ENCODE results near the gene DNMT3B.

Gene DNMT3B

GRCh38 chr20:32828029-32828680 lies 66.0 kb downstream of the DNMT3B start:
- no peak overlapping the region for H3K9ac ChIP-seq (ENCODE audit: low read depth in 1 of 2, low read length in 2 of 2)
- peaks cover 0 to 8% of the 10 kb centered on the region in 2 donors for H3K4me1 ChIP-seq (ENCODE audit: control insufficient read depth in 2 of 2, insufficient read depth in 2 of 2, low read length in 2 of 2)
- peaks cover 8 to 23% of the 10 kb centered on the region in 2 donors for H3K36me3 ChIP-seq (ENCODE audit: control insufficient read depth in 2 of 2, insufficient read depth in 2 of 2, low read length in 2 of 2)
- no peaks in the 10 kb centered on the region for H3K27me3 ChIP-seq (ENCODE audit: control insufficient read depth in 2 of 2, insufficient read depth in 2 of 2, low read length in 2 of 2)
- no peak overlapping the region for H3K4me3 ChIP-seq (ENCODE audit: low read length in 2 of 2)
- H3K9me3 ChIP-seq (ENCODE audit: control insufficient read depth in 2 of 2, low read length in 2 of 2): no peaks in the 10 kb centered on the region
- H3K27ac ChIP-seq (ENCODE audit: low read depth in 2 of 2, low read length in 2 of 2): no peak overlapping the region

GRCh38 chr20:32829311-32830005 lies 67.3 kb downstream of the DNMT3B start:
- H3K36me3 ChIP-seq (ENCODE audit: control insufficient read depth in 2 of 2, insufficient read depth in 2 of 2, low read length in 2 of 2): peaks cover 18 to 34% of the 10 kb centered on the region in 2 donors
- no peaks in the 10 kb centered on the region for H3K27me3 ChIP-seq (ENCODE audit: control insufficient read depth in 2 of 2, insufficient read depth in 2 of 2, low read length in 2 of 2)
- H3K4me1 ChIP-seq (ENCODE audit: control insufficient read depth in 2 of 2, insufficient read depth in 2 of 2, low read length in 2 of 2): peaks cover 0 to 5% of the 10 kb centered on the region in 2 donors
- H3K9me3 ChIP-seq (ENCODE audit: control insufficient read depth in 2 of 2, low read length in 2 of 2): no peaks in the 10 kb centered on the region
- no peak overlapping the region for H3K4me3 ChIP-seq (ENCODE audit: low read length in 2 of 2)
- no peak overlapping the region for H3K27ac ChIP-seq (ENCODE audit: low read depth in 2 of 2, low read length in 2 of 2)
- no peak overlapping the region for H3K9ac ChIP-seq (ENCODE audit: low read depth in 1 of 2, low read length in 2 of 2)

DNA sequence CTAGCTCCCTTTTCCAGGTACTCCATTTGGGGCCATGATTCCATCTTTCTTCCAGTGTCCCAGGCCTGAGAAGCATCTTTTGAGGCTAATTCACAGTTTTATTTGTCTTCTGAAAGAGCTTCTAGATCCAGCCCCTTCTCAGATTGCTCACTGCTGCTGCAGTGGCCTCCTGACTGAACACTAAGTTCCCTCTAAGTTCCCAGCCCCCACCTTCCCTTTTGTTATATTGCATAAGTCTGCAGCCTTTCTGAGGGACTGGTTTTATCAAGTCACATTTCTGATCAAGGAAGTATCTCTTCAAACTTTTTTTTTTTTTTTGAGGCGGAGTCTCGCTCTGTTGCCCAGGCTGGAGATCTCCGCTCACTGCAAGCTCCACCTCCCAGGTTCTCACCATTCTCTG lies 68.3 kb downstream of the DNMT3B start:
- Histone ChIP-seq H3K27me3 (ENCODE audit: control insufficient read depth in 2 of 2, insufficient read depth in 2 of 2, low read length in 2 of 2) (no peaks in the 10 kb centered on the region), H3K9ac (ENCODE audit: low read depth in 1 of 2, low read length in 2 of 2) (no peak overlapping the region), H3K4me1 (ENCODE audit: control insufficient read depth in 2 of 2, insufficient read depth in 2 of 2, low read length in 2 of 2) (peaks cover 0 to 5% of the 10 kb centered on the region in 2 donors), H3K9me3 (ENCODE audit: control insufficient read depth in 2 of 2, low read length in 2 of 2) (no peaks in the 10 kb centered on the region), H3K4me3 (ENCODE audit: low read length in 2 of 2) (no peak overlapping the region), H3K36me3 (ENCODE audit: control insufficient read depth in 2 of 2, insufficient read depth in 2 of 2, low read length in 2 of 2) (peaks cover 18 to 35% of the 10 kb centered on the region in 2 donors), H3K27ac (ENCODE audit: low read depth in 2 of 2, low read length in 2 of 2) (no peak overlapping the region)

GRCh38 chr20:32831982-32832381 lies 69.8 kb downstream of the DNMT3B start:
- H3K4me1 ChIP-seq (ENCODE audit: control insufficient read depth in 2 of 2, insufficient read depth in 2 of 2, low read length in 2 of 2): peaks cover 0 to 5% of the 10 kb centered on the region in 2 donors
- no peak overlapping the region for H3K9ac ChIP-seq (ENCODE audit: low read depth in 1 of 2, low read length in 2 of 2)
- no peak overlapping the region for H3K27ac ChIP-seq (ENCODE audit: low read depth in 2 of 2, low read length in 2 of 2)
- H3K36me3 ChIP-seq (ENCODE audit: control insufficient read depth in 2 of 2, insufficient read depth in 2 of 2, low read length in 2 of 2): peaks cover 19 to 41% of the 10 kb centered on the region in 2 donors
- no peaks in the 10 kb centered on the region for H3K9me3 ChIP-seq (ENCODE audit: control insufficient read depth in 2 of 2, low read length in 2 of 2)
- no peaks in the 10 kb centered on the region for H3K27me3 ChIP-seq (ENCODE audit: control insufficient read depth in 2 of 2, insufficient read depth in 2 of 2, low read length in 2 of 2)
- no peak overlapping the region for H3K4me3 ChIP-seq (ENCODE audit: low read length in 2 of 2)

DNA sequence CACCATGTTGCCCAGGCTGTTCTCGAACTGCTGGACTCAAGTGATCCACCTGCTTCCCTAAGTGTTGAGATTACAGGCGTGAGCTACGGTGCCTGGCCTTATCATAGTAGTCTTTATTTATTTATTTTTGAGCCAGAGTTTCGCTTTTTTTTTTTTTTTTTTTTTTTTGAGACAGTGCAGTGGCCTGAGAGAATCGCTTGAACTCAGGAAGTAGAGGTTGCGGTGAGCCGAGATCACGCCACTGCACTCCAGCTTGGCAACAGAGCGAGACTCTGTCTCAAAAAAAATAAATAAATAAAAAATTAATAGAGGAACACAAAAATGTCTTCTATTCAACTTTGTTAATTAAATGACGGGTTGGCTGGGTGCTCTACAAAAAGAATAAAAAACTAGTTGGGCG lies 70.5 kb downstream of the DNMT3B start:
- Histone ChIP-seq H3K27me3 (ENCODE audit: control insufficient read depth in 2 of 2, insufficient read depth in 2 of 2, low read length in 2 of 2) (no peaks in the 10 kb centered on the region), H3K36me3 (ENCODE audit: control insufficient read depth in 2 of 2, insufficient read depth in 2 of 2, low read length in 2 of 2) (peaks cover 22 to 42% of the 10 kb centered on the region in 2 donors), H3K9ac (ENCODE audit: low read depth in 1 of 2, low read length in 2 of 2) (no peak overlapping the region), H3K9me3 (ENCODE audit: control insufficient read depth in 2 of 2, low read length in 2 of 2) (no peaks in the 10 kb centered on the region), H3K27ac (ENCODE audit: low read depth in 2 of 2, low read length in 2 of 2) (no peak overlapping the region), H3K4me1 (ENCODE audit: control insufficient read depth in 2 of 2, insufficient read depth in 2 of 2, low read length in 2 of 2) (peaks cover 0 to 5% of the 10 kb centered on the region in 2 donors), H3K4me3 (ENCODE audit: low read length in 2 of 2) (no peak overlapping the region)

- H3K36me3 ChIP-seq (ENCODE audit: control insufficient read depth in 2 of 2, insufficient read depth in 2 of 2, low read length in 2 of 2): peaks cover 38 to 55% of the 10 kb centered on the region in 2 donors
- H3K27ac ChIP-seq (ENCODE audit: low read depth in 2 of 2, low read length in 2 of 2): no peak overlapping the region
- peaks cover 0 to 5% of the 10 kb centered on the region in 2 donors for H3K4me1 ChIP-seq (ENCODE audit: control insufficient read depth in 2 of 2, insufficient read depth in 2 of 2, low read length in 2 of 2)
- no peak overlapping the region for H3K9ac ChIP-seq (ENCODE audit: low read depth in 1 of 2, low read length in 2 of 2)
- no peak overlapping the region for H3K4me3 ChIP-seq (ENCODE audit: low read length in 2 of 2)
- H3K27me3 ChIP-seq (ENCODE audit: control insufficient read depth in 2 of 2, insufficient read depth in 2 of 2, low read length in 2 of 2): no peaks in the 10 kb centered on the region
- H3K9me3 ChIP-seq (ENCODE audit: control insufficient read depth in 2 of 2, low read length in 2 of 2): no peaks in the 10 kb centered on the region
These were observed 72.8 kb downstream of the DNMT3B start for GRCh38 chr20:32834972-32835371.

GRCh38 chr20:32837157-32837556 lies 75.0 kb downstream of the DNMT3B start:
- H3K4me3 ChIP-seq (ENCODE audit: low read length in 2 of 2): no peak overlapping the region
- H3K4me1 ChIP-seq (ENCODE audit: control insufficient read depth in 2 of 2, insufficient read depth in 2 of 2, low read length in 2 of 2): peaks cover 0 to 4% of the 10 kb centered on the region in 2 donors
- H3K9me3 ChIP-seq (ENCODE audit: control insufficient read depth in 2 of 2, low read length in 2 of 2): no peaks in the 10 kb centered on the region
- no peak overlapping the region for H3K27ac ChIP-seq (ENCODE audit: low read depth in 2 of 2, low read length in 2 of 2)
- no peaks in the 10 kb centered on the region for H3K27me3 ChIP-seq (ENCODE audit: control insufficient read depth in 2 of 2, insufficient read depth in 2 of 2, low read length in 2 of 2)
- H3K9ac ChIP-seq (ENCODE audit: low read depth in 1 of 2, low read length in 2 of 2): no peak overlapping the region
- peaks cover 41 to 61% of the 10 kb centered on the region in 2 donors for H3K36me3 ChIP-seq (ENCODE audit: control insufficient read depth in 2 of 2, insufficient read depth in 2 of 2, low read length in 2 of 2)

DNA sequence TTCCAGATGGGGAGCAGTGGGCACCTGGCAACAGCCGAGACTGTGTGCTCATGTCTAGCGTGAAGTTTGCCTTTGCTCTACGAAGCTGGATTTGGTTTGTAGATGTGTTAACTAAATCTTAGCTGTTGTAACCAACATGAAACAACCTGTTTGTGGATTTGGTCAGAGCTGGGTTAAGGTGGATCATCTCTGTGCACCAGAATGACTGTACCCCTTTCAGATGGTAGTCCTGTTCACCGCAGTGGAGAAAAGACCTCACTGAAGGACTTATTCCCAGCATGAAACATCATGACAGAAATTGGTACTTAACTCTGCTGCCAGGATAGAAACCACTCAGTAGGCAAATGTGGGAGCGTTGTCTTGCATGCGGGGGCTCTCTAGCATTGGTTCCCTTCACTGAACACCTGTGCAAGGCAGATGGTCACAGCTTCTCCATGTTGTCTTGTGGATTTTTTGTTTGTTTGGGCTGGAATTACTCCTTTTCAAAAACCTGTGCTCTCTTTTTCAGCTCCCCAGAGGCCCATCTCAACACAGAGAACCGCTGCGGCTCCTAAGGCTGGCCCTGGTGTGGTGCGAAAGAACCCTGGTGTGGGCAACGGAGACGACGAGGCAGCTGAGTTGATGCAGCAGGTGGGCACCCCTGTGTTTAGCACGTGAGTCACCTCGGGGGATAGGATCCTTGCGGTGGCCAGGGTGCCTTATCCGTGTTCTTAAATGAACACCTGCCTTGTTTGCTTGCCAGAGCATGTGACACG lies 77.2 kb downstream of the DNMT3B start:
- Histone ChIP-seq H3K9me3 (ENCODE audit: control insufficient read depth in 2 of 2, low read length in 2 of 2) (no peaks in the 10 kb centered on the region), H3K36me3 (ENCODE audit: control insufficient read depth in 2 of 2, insufficient read depth in 2 of 2, low read length in 2 of 2) (peaks cover 38 to 57% of the 10 kb centered on the region in 2 donors), H3K4me3 (ENCODE audit: low read length in 2 of 2) (no peak overlapping the region), H3K9ac (ENCODE audit: low read depth in 1 of 2, low read length in 2 of 2) (no peak overlapping the region), H3K27ac (ENCODE audit: low read depth in 2 of 2, low read length in 2 of 2) (no peak overlapping the region), H3K4me1 (ENCODE audit: control insufficient read depth in 2 of 2, insufficient read depth in 2 of 2, low read length in 2 of 2) (no peaks in the 10 kb centered on the region), H3K27me3 (ENCODE audit: control insufficient read depth in 2 of 2, insufficient read depth in 2 of 2, low read length in 2 of 2) (no peaks in the 10 kb centered on the region)

DNA sequence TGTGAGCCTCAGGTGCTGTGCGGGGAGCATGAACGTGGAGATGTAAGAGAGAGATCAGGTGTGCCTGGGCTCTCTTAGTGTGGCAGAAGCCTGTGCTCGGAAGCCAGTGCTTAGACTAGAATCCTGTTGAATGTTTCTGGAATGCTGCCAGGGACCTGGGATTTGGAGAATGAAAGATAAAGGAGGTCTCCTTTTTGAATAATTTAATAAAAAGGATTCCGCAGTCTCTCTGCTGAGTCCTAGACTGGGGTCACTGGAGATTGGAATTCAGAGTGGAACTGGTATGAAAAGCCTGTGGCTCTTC lies 77.7 kb downstream of the DNMT3B start:
- Histone ChIP-seq H3K9me3 (ENCODE audit: control insufficient read depth in 2 of 2, low read length in 2 of 2) (no peaks in the 10 kb centered on the region), H3K27me3 (ENCODE audit: control insufficient read depth in 2 of 2, insufficient read depth in 2 of 2, low read length in 2 of 2) (no peaks in the 10 kb centered on the region), H3K36me3 (ENCODE audit: control insufficient read depth in 2 of 2, insufficient read depth in 2 of 2, low read length in 2 of 2) (peaks cover 38 to 56% of the 10 kb centered on the region in 2 donors), H3K4me1 (ENCODE audit: control insufficient read depth in 2 of 2, insufficient read depth in 2 of 2, low read length in 2 of 2) (no peaks in the 10 kb centered on the region), H3K9ac (ENCODE audit: low read depth in 1 of 2, low read length in 2 of 2) (no peak overlapping the region), H3K4me3 (ENCODE audit: low read length in 2 of 2) (no peak overlapping the region), H3K27ac (ENCODE audit: low read depth in 2 of 2, low read length in 2 of 2) (no peak overlapping the region)

DNA sequence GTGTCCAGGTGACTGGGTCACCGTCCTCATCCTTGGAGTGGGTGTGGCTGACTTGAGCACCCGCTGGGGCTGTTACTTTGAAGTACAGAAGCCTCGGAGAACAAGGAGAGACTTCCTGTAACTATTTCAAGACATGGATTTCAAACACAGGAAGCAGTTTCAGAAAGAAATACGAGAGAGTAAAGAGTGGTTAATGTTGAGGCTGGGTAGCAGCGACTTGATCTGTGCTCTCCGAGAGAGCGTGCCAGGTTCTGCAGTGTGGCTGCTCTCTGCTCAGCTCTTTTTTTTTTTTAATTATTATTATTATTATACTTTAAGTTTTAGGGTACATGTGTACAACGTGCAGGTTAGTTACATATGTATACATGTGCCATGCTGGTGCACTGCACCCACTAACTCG lies 79.0 kb downstream of the DNMT3B start:
- no peaks in the 10 kb centered on the region for H3K4me1 ChIP-seq (ENCODE audit: control insufficient read depth in 2 of 2, insufficient read depth in 2 of 2, low read length in 2 of 2)
- H3K36me3 ChIP-seq (ENCODE audit: control insufficient read depth in 2 of 2, insufficient read depth in 2 of 2, low read length in 2 of 2): peaks cover 44 to 58% of the 10 kb centered on the region in 2 donors
- no peaks in the 10 kb centered on the region for H3K27me3 ChIP-seq (ENCODE audit: control insufficient read depth in 2 of 2, insufficient read depth in 2 of 2, low read length in 2 of 2)
- no peaks in the 10 kb centered on the region for H3K9me3 ChIP-seq (ENCODE audit: control insufficient read depth in 2 of 2, low read length in 2 of 2)
- H3K4me3 ChIP-seq (ENCODE audit: low read length in 2 of 2): no peak overlapping the region
- H3K9ac ChIP-seq (ENCODE audit: low read depth in 1 of 2, low read length in 2 of 2): no peak overlapping the region
- H3K27ac ChIP-seq (ENCODE audit: low read depth in 2 of 2, low read length in 2 of 2): no peak overlapping the region
